HEK293 (cell line): ENCODE results near the gene TPP1.

Source experiments
- CTCF ChIA-PET: fragments of 350-600 bp; formaldehyde crosslinking; extraction: SDS; loops from one replicate; lab custom pipeline; 2021; ENCODE audit warnings: antibody characterized with exemption; lab: Yijun Ruan, JAX
- POLR2A ChIA-PET: fragments of 300-600 bp; formaldehyde crosslinking; extraction: SDS; loops from one replicate; lab custom pipeline; 2020; ENCODE audit warnings: antibody characterized with exemption, inconsistent platforms; lab: Yijun Ruan, JAX
- H3K27ac ChIP-seq: fragments of 200-500 bp; sonication (Bioruptor generic); 2 replicates; pipeline ENCODE4 v1.5.1; 2014; ENCODE audit warnings: low read depth, low read length, control low read depth, inconsistent platforms; ENCODE audit errors: extremely low read depth
- H3K36me3 ChIP-seq, 2 experiments: fragments of 200-500 bp in 1 of 2; sonication (Bioruptor generic) in 1 of 2; 1 replicate in 1 of 2; 2 replicates in 1 of 2; pipeline ENCODE4 v1.5.1; 2014 to 2017; ENCODE audit warnings: inconsistent platforms in 2 of 2, low read length in 2 of 2; ENCODE audit not compliant: control insufficient read depth in 2 of 2, insufficient read depth in 1 of 2
- H3K4me1 ChIP-seq: fragments of 200-500 bp; sonication (Bioruptor generic); 2 replicates; pipeline ENCODE4 v1.5.1; 2014; ENCODE audit warnings: mild to moderate bottlenecking, low read length, inconsistent platforms; ENCODE audit not compliant: control insufficient read depth, insufficient read depth
- H3K4me3 ChIP-seq: 2 replicates; pipeline ENCODE4 v1.5.1; 2011; ENCODE audit warnings: low read depth, mild to moderate bottlenecking, control low read depth, low read length, moderate library complexity
- H3K9me3 ChIP-seq: fragments of 200-500 bp; sonication (Bioruptor generic); 2 replicates; pipeline ENCODE4 v1.5.1; 2014; ENCODE audit warnings: low read depth, low read length, inconsistent platforms; ENCODE audit not compliant: control insufficient read depth, insufficient read depth
- GLI2 ChIP-seq: fragments of 450-650 bp; formaldehyde crosslinking; IDR thresholded peaks from 2 replicates; pipeline ENCODE4; 2017; ENCODE audit warnings: missing biosample characterization, missing genetic modification characterization, low read depth, borderline replicate concordance
- KLF8 ChIP-seq: fragments of 450-650 bp; formaldehyde crosslinking; IDR thresholded peaks from 2 replicates; pipeline ENCODE4 v1.5.1; 2016; ENCODE audit warnings: missing biosample characterization, missing genetic modification characterization
- PATZ1 ChIP-seq: fragments of 450-650 bp; formaldehyde crosslinking; IDR thresholded peaks from 2 replicates; pipeline ENCODE4 v1.5.1; 2016; ENCODE audit warnings: missing biosample characterization, missing genetic modification characterization
- SETDB1 ChIP-seq: IDR thresholded peaks from one replicate; pipeline ENCODE4 v1.6.1; 2017; ENCODE audit warnings: mild to moderate bottlenecking, low read length, moderate library complexity, mixed read lengths; ENCODE audit not compliant: insufficient read length
- YY1 ChIP-seq: fragments of 450-650 bp; formaldehyde crosslinking; IDR thresholded peaks from 2 replicates; pipeline ENCODE4 v1.5.1; 2018; ENCODE audit warnings: missing biosample characterization, missing genetic modification characterization
- ZBTB7A ChIP-seq: fragments of 450-650 bp; formaldehyde crosslinking; IDR thresholded peaks from 2 replicates; pipeline ENCODE4 v1.5.1; 2016; ENCODE audit warnings: low read depth, missing biosample characterization, missing genetic modification characterization
- ZNF266 ChIP-seq: fragments of 450-650 bp; formaldehyde crosslinking; IDR thresholded peaks from 2 replicates; pipeline ENCODE4 v1.5.1; 2016; ENCODE audit warnings: missing biosample characterization, missing genetic modification characterization, low read depth
- ZNF292 ChIP-seq: fragments of 450-650 bp; formaldehyde crosslinking; IDR thresholded peaks from 2 replicates; pipeline ENCODE4 v1.5.1; 2016; ENCODE audit warnings: low read depth, missing biosample characterization, missing genetic modification characterization, borderline replicate concordance
- ZNF341 ChIP-seq: fragments of 450-650 bp; formaldehyde crosslinking; IDR thresholded peaks from 2 replicates; pipeline ENCODE4; 2016; ENCODE audit warnings: low read depth, missing biosample characterization, missing genetic modification characterization
- ZNF473 ChIP-seq: fragments of 450-650 bp; formaldehyde crosslinking; IDR thresholded peaks from 2 replicates; pipeline ENCODE4 v1.5.1; 2017; ENCODE audit warnings: missing biosample characterization, missing genetic modification characterization
- ZNF488 ChIP-seq: fragments of 450-650 bp; formaldehyde crosslinking; IDR thresholded peaks from 2 replicates; pipeline ENCODE4 v1.5.1; 2016; ENCODE audit warnings: missing biosample characterization, missing genetic modification characterization
- ZNF513 ChIP-seq: fragments of 450-650 bp; IDR thresholded peaks from 2 replicates; pipeline ENCODE4 v1.5.1; 2018; ENCODE audit warnings: missing biosample characterization, missing genetic modification characterization
- ZNF548 ChIP-seq: fragments of 450-650 bp; formaldehyde crosslinking; IDR thresholded peaks from 2 replicates; pipeline ENCODE4 v1.5.1; 2016; ENCODE audit warnings: missing biosample characterization, missing genetic modification characterization
- ZNF623 ChIP-seq: fragments of 450-650 bp; formaldehyde crosslinking; IDR thresholded peaks from 2 replicates; pipeline ENCODE4 v1.5.1; 2016; ENCODE audit warnings: missing biosample characterization, missing genetic modification characterization
- ZNF629 ChIP-seq: fragments of 450-650 bp; formaldehyde crosslinking; IDR thresholded peaks from 2 replicates; pipeline ENCODE4 v1.5.1; 2017; ENCODE audit warnings: missing biosample characterization, missing genetic modification characterization
- ZNF791 ChIP-seq: fragments of 450-650 bp; formaldehyde crosslinking; IDR thresholded peaks from 2 replicates; pipeline ENCODE4 v1.5.1; 2016; ENCODE audit warnings: missing biosample characterization, missing genetic modification characterization
- ZSCAN18 ChIP-seq: fragments of 450-650 bp; formaldehyde crosslinking; IDR thresholded peaks from 2 replicates; pipeline ENCODE4 v1.5.1; 2016; ENCODE audit warnings: missing biosample characterization, missing genetic modification characterization

Gene TPP1

GRCh38 chr11:6599881-6600390, 19.3 kb downstream of the TPP1 start:
- H3K4me3 ChIP-seq: no peak overlapping the region
- H3K36me3 ChIP-seq: peaks cover 0 to 71% of the 10 kb centered on the region in 2 experiments; a peak in 1 of 3 replicates
- CTCF ChIA-PET: no interaction called here
- POLR2A ChIA-PET: interaction anchor here (1.2 kb wide), 1 partner anchor 12 kb away, joined by 3 read pairs; the partner anchor contains the start of gene TAF10
- no peak for TF ChIP-seq YY1 (tag by site-specific recombination)
- TF ChIP-seq ZNF266 (tag by site-specific recombination): no peak
- no peak for TF ChIP-seq GLI2 (tag by site-specific recombination)
- no peaks in the 10 kb centered on the region for H3K4me1 ChIP-seq
- no peaks in the 10 kb centered on the region for H3K9me3 ChIP-seq
- H3K27ac ChIP-seq: no peak overlapping the region

GRCh38 chr11:6599449-6599848, 19.8 kb downstream of the TPP1 start:
- CTCF ChIA-PET: interaction anchor here (0.6 kb wide), 1 partner anchor 25 kb away, joined by 6 read pairs; no protein-coding TSS in a partner anchor
- POLR2A ChIA-PET: interaction anchor here (0.5 to 1.2 kb wide), 2 partner anchors 12 to 89 kb away, joined by 3 to 8 read pairs; partner anchors contain the start of gene TAF10
- H3K36me3 ChIP-seq: peaks cover 0 to 75% of the 10 kb centered on the region in 2 experiments; a peak in 1 of 3 replicates
- no peak overlapping the region for H3K4me3 ChIP-seq
- H3K9me3 ChIP-seq: no peaks in the 10 kb centered on the region
- no peak overlapping the region for H3K27ac ChIP-seq
- no peak for TF ChIP-seq ZNF513 (tag by site-specific recombination)
- TF ChIP-seq ZNF488 (tag by site-specific recombination): no peak
- TF ChIP-seq ZSCAN18 (tag by site-specific recombination): no peak
- TF ChIP-seq ZBTB7A (tag by site-specific recombination): no peak
- no peak for TF ChIP-seq ZNF623 (tag by site-specific recombination)
- no peak for TF ChIP-seq KLF8 (tag by site-specific recombination)
- no peak for TF ChIP-seq PATZ1 (tag by site-specific recombination)
- no peak for TF ChIP-seq ZNF292
- TF ChIP-seq ZNF548 (tag by site-specific recombination): no peak
- TF ChIP-seq SETDB1: no peak
- no peak for TF ChIP-seq ZNF791
- TF ChIP-seq ZNF341 (tag by site-specific recombination): no peak
- TF ChIP-seq ZNF473 (tag by site-specific recombination): no peak
- no peak for TF ChIP-seq ZNF629
- no peaks in the 10 kb centered on the region for H3K4me1 ChIP-seq
